Measurements from ENCODE around the gene C4BPB.

C4BPB gene

GRCh38 chr1:207140536-207140935 lies 51.9 kb downstream of the C4BPB start:
- no peak for DNase-seq (ENCODE audit: low read depth in 2 of 2)

GRCh38 chr1:207145401-207146058 lies 56.9 kb downstream of the C4BPB start:
- no peak for DNase-seq (ENCODE audit: low read depth in 2 of 2)
